Activated CD4-positive, alpha-beta memory T cell treated with anti-CD3 and anti-CD28 coated beads, Interleukin-2, amount 10 ng/mL, durations not matched to agents 7 days and 5 days (primary cell): ENCODE data around the gene ARHGAP25. TPM values are rescaled to one million over a fixed set of nuclear protein-coding genes. Genes with fewer than 3 reads are reported as not detected.

ENCODE experiments used
- CTCF ChIA-PET: fragments of 350-600 bp; sonication (Branson Sonifier 250); formaldehyde crosslinking; loops from one replicate; lab custom pipeline; 2021; ENCODE audit warnings: antibody characterized with exemption, inconsistent platforms; lab: Charles Lee
- POLR2A ChIA-PET: fragments of 350-600 bp; sonication (Branson Sonifier 250); formaldehyde crosslinking; loops from one replicate; lab custom pipeline; 2021; ENCODE audit warnings: antibody characterized with exemption; lab: Charles Lee
- DNase-seq: peaks from one replicate; pipeline ENCODE4 v3.0.0-alpha.2; 2020
- H3K27ac Mint-ChIP-seq: one replicate; pipeline ENCODE4 v1.8.0; 2021; ENCODE audit warnings: mild to moderate bottlenecking, mixed read lengths
- H3K27me3 Mint-ChIP-seq: one replicate; pipeline ENCODE4 v1.8.0; 2021; ENCODE audit warnings: mixed read lengths
- H3K36me3 Mint-ChIP-seq: one replicate; pipeline ENCODE4 v1.8.0; 2021; ENCODE audit warnings: low read depth, mixed read lengths
- H3K4me1 Mint-ChIP-seq: one replicate; pipeline ENCODE4 v1.8.0; 2021; ENCODE audit warnings: mixed read lengths
- H3K4me3 Mint-ChIP-seq: one replicate; pipeline ENCODE4 v1.8.0; 2021; ENCODE audit warnings: mild to moderate bottlenecking, mixed read lengths
- H3K9me3 Mint-ChIP-seq: one replicate; pipeline ENCODE4 v1.8.0; 2021; ENCODE audit warnings: mixed read lengths
- total RNA-seq, 2 experiments: library from RNA; stranded (reverse); gene quantifications; one replicate each; pipeline ENCODE4 v1.2.3, GENCODE V29; 2021

Gene ARHGAP25
- total RNA-seq, 2 experiments from 2014 or later: 128 to 132 TPM

- DNase-seq: no peak
- ChIA-PET CTCF (interaction anchor here (1.3 to 3.2 kb wide), 2 partner anchors 11 to 79 kb away, joined by 4 to 19 read pairs; no protein-coding TSS in a partner anchor), POLR2A (no interaction called here)
- Mint-ChIP-seq H3K36me3 (peaks cover 65% of the 10 kb centered on the region), H3K4me3 (no peak overlapping the region), H3K27me3 (no peaks in the 10 kb centered on the region), H3K27ac (peak overlapping the region; percentile 93), H3K4me1 (peaks cover 59% of the 10 kb centered on the region), H3K9me3 (no peaks in the 10 kb centered on the region)
These were observed 93.1 kb downstream of the ARHGAP25 start for GRCh38 chr2:68827666-68828065.

- POLR2A ChIA-PET: interaction anchor here (0.5 to 2.3 kb wide), 11 partner anchors 9 to 195 kb away, joined by 3 to 12 read pairs (median 4); no protein-coding TSS in a partner anchor
These were observed 94.5 kb downstream of the ARHGAP25 start for GRCh38 chr2:68828887-68829708.

DNA sequence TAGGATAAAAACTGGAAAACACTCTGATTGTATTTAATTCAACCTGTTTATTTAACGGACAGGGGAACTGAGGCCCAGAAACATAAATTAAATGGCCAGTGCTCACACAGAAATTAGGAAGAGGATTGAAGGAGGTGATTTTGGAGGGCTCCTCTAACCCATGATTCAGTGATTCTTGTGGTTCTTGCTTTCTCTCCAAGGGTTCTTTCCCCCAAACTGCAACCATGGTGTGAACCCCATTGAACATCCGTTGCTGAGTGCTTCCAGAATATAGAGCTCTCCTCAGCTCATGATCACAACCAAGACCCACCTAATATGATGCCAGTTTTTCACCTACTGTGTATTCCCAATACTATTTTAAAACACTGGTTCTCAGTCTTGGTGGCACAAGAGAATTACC is 95.1 kb downstream of the ARHGAP25 start:
- H3K4me1 Mint-ChIP-seq: peaks cover 69% of the 10 kb centered on the region
- CTCF ChIA-PET: interaction anchor here (0.6 to 3.2 kb wide), 12 partner anchors 9 to 841 kb away, joined by 3 to 19 read pairs (median 4); no protein-coding TSS in a partner anchor
- no peak for DNase-seq

More at GRCh38 chr2:68828887-68829708, 94.5 kb downstream of the ARHGAP25 start:
- CTCF ChIA-PET: interaction anchor here (1.0 to 3.2 kb wide), 11 partner anchors 10 to 366 kb away, joined by 3 to 19 read pairs (median 4); no protein-coding TSS in a partner anchor
- Mint-ChIP-seq H3K4me3 (peak overlapping the region; percentile 61), H3K9me3 (no peaks in the 10 kb centered on the region), H3K27ac (peak overlapping the region; percentile 93), H3K4me1 (peaks cover 69% of the 10 kb centered on the region), H3K36me3 (peaks cover 52% of the 10 kb centered on the region), H3K27me3 (no peaks in the 10 kb centered on the region)
- peak; percentile 83 for DNase-seq

GRCh38 chr2:68831686-68832232 is 97.1 kb downstream of the ARHGAP25 start:
- CTCF ChIA-PET: no interaction called here
- DNase-seq: no peak

More for the DNA sequence above, 95.1 kb downstream of the ARHGAP25 start:
- peak overlapping the region; percentile 61 for H3K4me3 Mint-ChIP-seq
- H3K27ac Mint-ChIP-seq: peak overlapping the region; percentile 93
- no peaks in the 10 kb centered on the region for H3K27me3 Mint-ChIP-seq
- H3K36me3 Mint-ChIP-seq: peaks cover 46% of the 10 kb centered on the region
- POLR2A ChIA-PET: interaction anchor here (0.5 to 2.3 kb wide), 12 partner anchors 8 to 196 kb away, joined by 3 to 12 read pairs (median 4); partner anchors contain the start of gene ARHGAP25
- no peaks in the 10 kb centered on the region for H3K9me3 Mint-ChIP-seq

DNA sequence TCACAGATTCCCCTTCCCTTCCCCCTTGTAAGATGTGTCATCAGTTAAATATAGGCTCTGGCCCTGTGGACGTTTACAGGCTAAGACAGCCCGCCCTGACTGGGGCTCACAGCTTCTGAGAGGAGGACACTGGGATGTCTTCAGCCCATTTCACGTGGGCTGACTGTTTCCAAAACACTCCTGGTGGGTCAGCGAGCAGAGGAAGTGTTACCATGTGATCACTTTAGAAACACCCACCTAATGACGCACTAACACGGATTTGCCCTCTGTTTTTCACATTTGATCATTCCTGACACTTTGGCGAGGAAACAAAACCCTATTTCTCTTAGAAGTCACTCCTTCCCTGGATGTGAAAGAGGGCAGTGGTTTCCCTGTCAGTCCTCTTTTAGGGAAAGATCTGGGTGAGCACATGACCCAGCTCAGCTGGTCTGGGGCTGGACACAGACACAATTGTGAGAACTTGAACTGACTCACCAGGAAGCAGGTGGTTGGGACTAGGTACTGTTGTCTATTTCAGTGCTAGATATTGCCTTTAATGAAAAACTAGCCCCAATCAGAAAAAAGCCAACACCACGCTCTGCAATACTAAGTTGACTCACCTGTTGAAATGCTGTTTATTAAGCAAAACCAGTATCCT is 97.7 kb downstream of the ARHGAP25 start:
- Mint-ChIP-seq H3K4me3 (no peak overlapping the region), H3K27me3 (no peaks in the 10 kb centered on the region), H3K9me3 (no peaks in the 10 kb centered on the region), H3K36me3 (peaks cover 28% of the 10 kb centered on the region), H3K27ac (peak overlapping the region; percentile 70), H3K4me1 (peaks cover 79% of the 10 kb centered on the region)
- POLR2A ChIA-PET: interaction anchor here (0.6 to 1.3 kb wide), 6 partner anchors 9 to 818 kb away, joined by 3 read pairs; no protein-coding TSS in a partner anchor
- CTCF ChIA-PET: interaction anchor here (1.1 to 2.8 kb wide), 2 partner anchors 93 to 369 kb away, joined by 3 to 6 read pairs; no protein-coding TSS in a partner anchor
- peak; percentile 35 for DNase-seq

More at GRCh38 chr2:68831686-68832232, 97.1 kb downstream of the ARHGAP25 start:
- Mint-ChIP-seq H3K9me3 (no peaks in the 10 kb centered on the region), H3K36me3 (peaks cover 28% of the 10 kb centered on the region), H3K27me3 (no peaks in the 10 kb centered on the region), H3K4me1 (peaks cover 73% of the 10 kb centered on the region), H3K4me3 (no peak overlapping the region), H3K27ac (peak overlapping the region; percentile 70)
- POLR2A ChIA-PET: interaction anchor here (1.2 to 1.3 kb wide), 2 partner anchors 80 to 92 kb away, joined by 3 read pairs; no protein-coding TSS in a partner anchor

GRCh38 chr2:68833162-68833561 is 98.6 kb downstream of the ARHGAP25 start:
- no peak for DNase-seq
- peak overlapping the region; percentile 70 for H3K27ac Mint-ChIP-seq
- H3K27me3 Mint-ChIP-seq: no peaks in the 10 kb centered on the region
- ChIA-PET POLR2A (interaction anchor here (0.7 to 1.3 kb wide), 4 partner anchors 9 to 93 kb away, joined by 3 read pairs; no protein-coding TSS in a partner anchor), CTCF (interaction anchor here (1.1 to 4.7 kb wide), 4 partner anchors 81 to 369 kb away, joined by 3 to 28 read pairs (median 6); no protein-coding TSS in a partner anchor)
- no peak overlapping the region for H3K4me3 Mint-ChIP-seq
- H3K36me3 Mint-ChIP-seq: peaks cover 20% of the 10 kb centered on the region
- no peaks in the 10 kb centered on the region for H3K9me3 Mint-ChIP-seq
- H3K4me1 Mint-ChIP-seq: peaks cover 79% of the 10 kb centered on the region

- ChIA-PET POLR2A (interaction anchor here (0.8 to 1.2 kb wide), 3 partner anchors 19 to 114 kb away, joined by 3 to 4 read pairs (median 3); no protein-coding TSS in a partner anchor), CTCF (interaction anchor here (0.9 to 4.7 kb wide), 8 partner anchors 10 to 371 kb away, joined by 3 to 28 read pairs (median 6); no protein-coding TSS in a partner anchor)
- DNase-seq: no peak
- Mint-ChIP-seq H3K27me3 (no peaks in the 10 kb centered on the region), H3K4me3 (no peak overlapping the region), H3K27ac (no peak overlapping the region), H3K36me3 (peaks cover 8% of the 10 kb centered on the region), H3K9me3 (peaks cover 3% of the 10 kb centered on the region), H3K4me1 (peaks cover 68% of the 10 kb centered on the region)
These were observed 100.2 kb downstream of the ARHGAP25 start for GRCh38 chr2:68834737-68835376.

DNA sequence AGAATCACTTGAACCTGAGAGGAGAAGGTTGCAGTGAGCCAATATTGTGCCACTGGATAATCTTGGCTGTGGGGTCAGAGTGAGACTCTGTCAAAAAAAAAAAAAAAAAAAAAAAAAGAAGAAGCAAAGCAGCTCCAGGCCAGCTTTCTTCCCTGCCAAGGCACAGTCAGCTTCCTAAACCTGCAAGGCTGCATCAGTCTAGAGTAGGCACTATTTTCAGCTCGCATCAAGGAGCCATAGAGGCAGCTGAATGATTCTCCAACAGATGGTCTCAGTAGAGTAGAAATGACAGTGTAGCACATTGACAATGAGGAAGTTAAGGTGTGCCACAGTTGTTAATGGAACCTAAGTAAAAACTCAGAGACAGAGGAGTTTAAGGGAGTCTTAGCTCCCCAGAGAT is 101.0 kb downstream of the ARHGAP25 start:
- ChIA-PET POLR2A (interaction anchor here (0.7 to 1.8 kb wide), 4 partner anchors 68 to 128 kb away, joined by 3 to 10 read pairs (median 4); no protein-coding TSS in a partner anchor), CTCF (interaction anchor here (0.7 to 4.7 kb wide), 12 partner anchors 10 to 372 kb away, joined by 3 to 41 read pairs (median 4); no protein-coding TSS in a partner anchor)
- peaks cover 8% of the 10 kb centered on the region for H3K36me3 Mint-ChIP-seq
- no peak overlapping the region for H3K27ac Mint-ChIP-seq
- H3K9me3 Mint-ChIP-seq: peaks cover 3% of the 10 kb centered on the region
- no peaks in the 10 kb centered on the region for H3K27me3 Mint-ChIP-seq
- no peak for DNase-seq
- no peak overlapping the region for H3K4me3 Mint-ChIP-seq
- H3K4me1 Mint-ChIP-seq: peaks cover 60% of the 10 kb centered on the region

GRCh38 chr2:68837164-68837860 is 102.7 kb downstream of the ARHGAP25 start:
- Mint-ChIP-seq H3K36me3 (peaks cover 2% of the 10 kb centered on the region), H3K27me3 (peaks cover 4% of the 10 kb centered on the region), H3K27ac (peak overlapping the region; percentile 28), H3K4me3 (no peak overlapping the region), H3K9me3 (peaks cover 3% of the 10 kb centered on the region), H3K4me1 (peaks cover 43% of the 10 kb centered on the region)
- ChIA-PET CTCF (interaction anchor here (1.0 to 4.7 kb wide), 15 partner anchors 9 to 145 kb away, joined by 3 to 41 read pairs (median 8); no protein-coding TSS in a partner anchor), POLR2A (interaction anchor here (1.3 to 1.8 kb wide), 3 partner anchors 7 to 96 kb away, joined by 3 to 10 read pairs (median 5); no protein-coding TSS in a partner anchor)
- peak; percentile 67 for DNase-seq

- H3K36me3 Mint-ChIP-seq: peaks cover 2% of the 10 kb centered on the region
- POLR2A ChIA-PET: interaction anchor here (1.3 to 1.8 kb wide), 2 partner anchors 8 to 97 kb away, joined by 3 to 5 read pairs; no protein-coding TSS in a partner anchor
- H3K9me3 Mint-ChIP-seq: peaks cover 3% of the 10 kb centered on the region
- H3K27me3 Mint-ChIP-seq: peaks cover 5% of the 10 kb centered on the region
- CTCF ChIA-PET: interaction anchor here (0.6 to 4.5 kb wide), 19 partner anchors 10 to 373 kb away, joined by 3 to 41 read pairs (median 5); no protein-coding TSS in a partner anchor
- peaks cover 37% of the 10 kb centered on the region for H3K4me1 Mint-ChIP-seq
- DNase-seq: no peak
- H3K4me3 Mint-ChIP-seq: no peak overlapping the region
- peak overlapping the region; percentile 28 for H3K27ac Mint-ChIP-seq
These were observed 103.3 kb downstream of the ARHGAP25 start for GRCh38 chr2:68837861-68838341.
